Measurements from ENCODE around the gene DDHD1. TPM values are rescaled to one million over a fixed set of nuclear protein-coding genes. Genes with fewer than 3 reads are reported as not detected.

DDHD1 gene
- total and polyA plus RNA-seq, 2 donors from 2014 or later = 2.1 to 11.9 TPM

GRCh38 chr14:53027562-53027961 is 125.6 kb downstream of the DDHD1 start:
- H3K9ac ChIP-seq (ENCODE audit: low read length in 3 of 3) = no peak overlapping the region
- no peaks in the 10 kb centered on the region for H3K27me3 ChIP-seq (ENCODE audit: control insufficient read depth, insufficient read depth, low read length)
- no peak overlapping the region for H3K4me3 ChIP-seq (ENCODE audit: low read length in 3 of 3)
- H3K36me3 ChIP-seq (ENCODE audit: control insufficient read depth in 2 of 3, insufficient read depth in 3 of 3, low read length in 3 of 3) = no peaks in the 10 kb centered on the region
- TF ChIP-seq, protein P1, sequence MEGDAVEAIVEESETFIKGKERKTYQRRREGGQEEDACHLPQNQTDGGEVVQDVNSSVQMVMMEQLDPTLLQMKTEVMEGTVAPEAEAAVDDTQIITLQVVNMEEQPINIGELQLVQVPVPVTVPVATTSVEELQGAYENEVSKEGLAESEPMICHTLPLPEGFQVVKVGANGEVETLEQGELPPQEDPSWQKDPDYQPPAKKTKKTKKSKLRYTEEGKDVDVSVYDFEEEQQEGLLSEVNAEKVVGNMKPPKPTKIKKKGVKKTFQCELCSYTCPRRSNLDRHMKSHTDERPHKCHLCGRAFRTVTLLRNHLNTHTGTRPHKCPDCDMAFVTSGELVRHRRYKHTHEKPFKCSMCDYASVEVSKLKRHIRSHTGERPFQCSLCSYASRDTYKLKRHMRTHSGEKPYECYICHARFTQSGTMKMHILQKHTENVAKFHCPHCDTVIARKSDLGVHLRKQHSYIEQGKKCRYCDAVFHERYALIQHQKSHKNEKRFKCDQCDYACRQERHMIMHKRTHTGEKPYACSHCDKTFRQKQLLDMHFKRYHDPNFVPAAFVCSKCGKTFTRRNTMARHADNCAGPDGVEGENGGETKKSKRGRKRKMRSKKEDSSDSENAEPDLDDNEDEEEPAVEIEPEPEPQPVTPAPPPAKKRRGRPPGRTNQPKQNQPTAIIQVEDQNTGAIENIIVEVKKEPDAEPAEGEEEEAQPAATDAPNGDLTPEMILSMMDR (IDR thresholded peaks at IDR 0.05; ENCODE audit: borderline replicate concordance, extremely low read depth, insufficient read depth) = no peak
- FAIRE-seq (no peak), DNase-seq (no peak)
- H3K27ac ChIP-seq (ENCODE audit: low read depth in 2 of 2, low read length in 2 of 2) = no peak overlapping the region
- no peaks in the 10 kb centered on the region for H3K4me1 ChIP-seq (ENCODE audit: control insufficient read depth in 2 of 3, insufficient read depth in 2 of 3, low read depth in 1 of 3, low read length in 3 of 3)
- intact Hi-C loops (cut with DNase I) = no loop called here
- H3K9me3 ChIP-seq (ENCODE audit: control insufficient read depth in 2 of 3, insufficient read depth in 1 of 3, low read length in 3 of 3) = no peaks in the 10 kb centered on the region

DNA sequence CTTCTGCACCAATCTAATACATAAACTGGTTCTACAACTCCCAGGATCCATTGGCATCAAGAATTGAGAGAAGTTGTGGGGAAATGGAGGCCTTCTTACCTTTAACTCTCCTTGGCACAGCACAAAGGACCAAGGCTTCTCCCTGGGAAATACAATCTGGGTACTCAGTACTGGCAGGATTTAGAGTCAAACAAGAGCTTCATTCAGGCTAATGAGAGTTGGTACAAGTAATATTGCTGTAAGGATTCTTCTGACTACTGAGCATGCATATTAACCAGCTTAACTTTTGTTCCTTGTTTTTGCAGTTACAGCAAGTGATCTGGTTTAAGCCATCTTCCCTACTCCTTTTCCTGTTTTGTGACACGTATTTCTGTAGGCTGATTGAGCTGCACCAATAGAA is 126.1 kb downstream of the DDHD1 start:
- DNase-seq (no peak), FAIRE-seq (no peak)
- no peaks in the 10 kb centered on the region for H3K27me3 ChIP-seq (ENCODE audit: control insufficient read depth, insufficient read depth, low read length)
- no peaks in the 10 kb centered on the region for H3K36me3 ChIP-seq (ENCODE audit: control insufficient read depth in 2 of 3, insufficient read depth in 3 of 3, low read length in 3 of 3)
- TF ChIP-seq, protein P1 (IDR thresholded peaks at IDR 0.05; ENCODE audit: borderline replicate concordance, extremely low read depth, insufficient read depth) = no peak
- intact Hi-C loops (cut with DNase I) = no loop called here
- no peaks in the 10 kb centered on the region for H3K9me3 ChIP-seq (ENCODE audit: control insufficient read depth in 2 of 3, insufficient read depth in 1 of 3, low read length in 3 of 3)
- H3K4me1 ChIP-seq (ENCODE audit: control insufficient read depth in 2 of 3, insufficient read depth in 2 of 3, low read depth in 1 of 3, low read length in 3 of 3) = no peaks in the 10 kb centered on the region
- H3K27ac ChIP-seq (ENCODE audit: low read depth in 2 of 2, low read length in 2 of 2) = no peak overlapping the region
- H3K9ac ChIP-seq (ENCODE audit: low read length in 3 of 3) = no peak overlapping the region
- H3K4me3 ChIP-seq (ENCODE audit: low read length in 3 of 3) = no peak overlapping the region

GRCh38 chr14:53023325-53023724 is 129.8 kb downstream of the DDHD1 start:
- Histone ChIP-seq H3K27me3 (ENCODE audit: control insufficient read depth, insufficient read depth, low read length) (no peaks in the 10 kb centered on the region), H3K4me1 (ENCODE audit: control insufficient read depth in 2 of 3, insufficient read depth in 2 of 3, low read depth in 1 of 3, low read length in 3 of 3) (no peaks in the 10 kb centered on the region), H3K9me3 (ENCODE audit: control insufficient read depth in 2 of 3, insufficient read depth in 1 of 3, low read length in 3 of 3) (no peaks in the 10 kb centered on the region), H3K9ac (ENCODE audit: low read length in 3 of 3) (no peak overlapping the region), H3K27ac (ENCODE audit: low read depth in 2 of 2, low read length in 2 of 2) (no peak overlapping the region), H3K36me3 (ENCODE audit: control insufficient read depth in 2 of 3, insufficient read depth in 3 of 3, low read length in 3 of 3) (no peaks in the 10 kb centered on the region), H3K4me3 (ENCODE audit: low read length in 3 of 3) (no peak overlapping the region)
- no peak for FAIRE-seq
- intact Hi-C loops (cut with DNase I) = no loop called here
- TF ChIP-seq, protein P1 (IDR thresholded peaks at IDR 0.05; ENCODE audit: borderline replicate concordance, extremely low read depth, insufficient read depth) = no peak
- DNase-seq = no peak

DNA sequence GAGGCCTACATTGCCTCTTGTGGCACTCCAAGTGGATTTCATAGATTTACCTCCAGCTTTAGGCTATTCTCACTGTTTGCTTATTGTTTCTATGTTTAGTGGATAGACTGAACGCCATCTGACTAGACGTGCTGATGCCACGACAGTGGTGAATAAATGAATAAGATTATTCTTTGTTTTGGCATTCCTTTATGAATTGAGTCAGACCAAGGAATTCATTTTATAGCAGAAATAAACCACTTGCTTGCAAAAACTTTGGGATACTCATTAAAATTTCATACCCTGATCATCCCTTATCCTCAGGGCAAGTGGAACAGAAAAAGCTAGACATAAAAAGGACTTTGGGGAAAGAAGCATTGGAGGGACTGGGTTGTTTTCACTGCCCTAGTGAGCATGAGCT is 130.5 kb downstream of the DDHD1 start:
- Histone ChIP-seq H3K27me3 (ENCODE audit: control insufficient read depth, insufficient read depth, low read length) (no peaks in the 10 kb centered on the region), H3K36me3 (ENCODE audit: control insufficient read depth in 2 of 3, insufficient read depth in 3 of 3, low read length in 3 of 3) (no peaks in the 10 kb centered on the region), H3K9me3 (ENCODE audit: control insufficient read depth in 2 of 3, insufficient read depth in 1 of 3, low read length in 3 of 3) (no peaks in the 10 kb centered on the region), H3K4me3 (ENCODE audit: low read length in 3 of 3) (no peak overlapping the region), H3K27ac (ENCODE audit: low read depth in 2 of 2, low read length in 2 of 2) (no peak overlapping the region), H3K4me1 (ENCODE audit: control insufficient read depth in 2 of 3, insufficient read depth in 2 of 3, low read depth in 1 of 3, low read length in 3 of 3) (no peaks in the 10 kb centered on the region), H3K9ac (ENCODE audit: low read length in 3 of 3) (no peak overlapping the region)
- intact Hi-C loops (cut with DNase I) = no loop called here
- DNase-seq (no peak), FAIRE-seq (no peak)
- TF ChIP-seq, protein P1 (IDR thresholded peaks at IDR 0.05; ENCODE audit: borderline replicate concordance, extremely low read depth, insufficient read depth) = no peak
